EH (cell line): ENCODE data around the gene FBXL16.

Source experiments
- DNase-seq: peaks from one replicate; pipeline ENCODE4 v3.0.0-alpha.2; 2015; ENCODE audit warnings: low read depth

Gene FBXL16

GRCh38 chr16:722835-723633 lies 17.4 kb upstream of the FBXL16 start:
- DNase-seq = no peak

DNA sequence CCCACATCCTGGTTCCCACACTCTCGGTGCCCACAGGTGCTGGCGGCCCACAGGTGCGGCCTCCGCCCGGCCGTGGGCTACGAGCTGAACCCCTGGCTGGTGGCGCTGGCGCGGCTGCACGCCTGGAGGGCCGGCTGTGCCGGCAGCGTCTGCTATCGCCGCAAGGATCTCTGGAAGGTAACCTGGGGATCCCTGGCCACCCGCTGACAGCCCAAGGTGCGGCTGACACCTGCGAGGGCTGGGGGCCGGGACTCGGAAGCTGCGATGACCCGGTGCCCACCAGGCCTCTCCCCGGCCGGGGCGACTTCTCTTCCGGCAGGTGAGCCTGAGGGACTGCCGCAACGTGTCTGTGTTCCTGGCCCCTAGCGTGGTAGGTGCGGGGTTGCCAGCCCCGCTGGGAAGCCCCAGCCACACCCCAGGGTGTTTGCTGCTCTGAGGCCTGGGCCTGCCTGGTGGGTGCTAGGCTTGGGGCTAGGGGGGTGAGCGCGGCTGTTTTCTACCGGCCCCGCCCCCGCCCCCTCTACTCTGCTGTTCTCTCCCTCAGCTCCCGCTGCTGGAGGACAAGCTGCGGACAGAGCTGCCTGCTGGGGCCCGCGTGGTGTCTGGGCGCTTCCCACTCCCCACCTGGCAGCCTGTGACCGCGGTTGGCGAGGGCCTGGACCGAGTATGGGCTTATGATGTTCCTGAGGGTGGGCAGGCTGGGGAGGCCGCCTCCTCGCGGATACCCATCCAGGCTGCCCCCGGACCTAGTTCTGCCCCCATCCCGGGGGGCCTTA lies 16.4 kb upstream of the FBXL16 start:
- no peak for DNase-seq

DNA sequence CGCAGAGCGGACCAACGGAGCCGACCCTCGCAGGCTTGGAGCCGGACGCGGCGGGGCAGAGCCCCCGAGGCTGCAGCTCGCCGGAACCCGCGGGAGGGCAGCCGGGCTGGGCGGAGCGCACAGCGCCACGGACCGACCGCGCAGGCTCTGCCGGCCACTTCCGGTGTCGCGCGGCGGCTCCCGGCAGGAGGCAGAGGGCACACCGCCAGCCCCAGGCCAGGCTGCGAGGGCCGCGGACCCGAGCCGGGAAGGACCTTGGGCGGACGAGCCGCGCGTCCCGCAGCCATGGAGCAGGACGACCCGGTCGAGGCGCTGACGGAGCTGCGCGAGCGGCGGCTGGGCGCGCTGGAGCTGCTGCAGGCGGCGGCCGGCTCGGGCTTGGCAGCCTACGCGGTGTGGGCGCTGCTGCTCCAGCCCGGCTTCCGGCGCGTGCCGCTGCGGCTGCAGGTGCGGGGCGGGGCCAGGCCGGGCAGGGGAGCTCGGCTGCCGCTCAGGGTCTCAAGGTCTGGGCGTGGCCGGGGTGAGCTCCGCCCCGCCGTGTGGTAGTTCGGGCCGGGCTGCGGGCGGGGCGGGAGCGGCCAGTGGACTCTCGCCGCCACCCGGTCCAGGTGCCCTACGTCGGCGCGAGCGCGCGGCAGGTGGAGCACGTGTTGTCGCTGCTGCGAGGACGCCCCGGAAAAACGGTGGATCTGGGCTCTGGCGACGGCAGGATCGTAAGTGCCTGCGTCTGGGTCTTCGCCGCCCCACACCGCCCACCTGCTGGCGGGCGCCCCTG lies 15.6 kb upstream of the FBXL16 start, which contains the start of gene ANTKMT:
Gene ANTKMT, plus strand, starts transcription at position 157 of the 775 bp plus-strand sequence. Its CDS starts 129 bp downstream, at position 286.
- DNase-seq = peak; percentile 80

DNA sequence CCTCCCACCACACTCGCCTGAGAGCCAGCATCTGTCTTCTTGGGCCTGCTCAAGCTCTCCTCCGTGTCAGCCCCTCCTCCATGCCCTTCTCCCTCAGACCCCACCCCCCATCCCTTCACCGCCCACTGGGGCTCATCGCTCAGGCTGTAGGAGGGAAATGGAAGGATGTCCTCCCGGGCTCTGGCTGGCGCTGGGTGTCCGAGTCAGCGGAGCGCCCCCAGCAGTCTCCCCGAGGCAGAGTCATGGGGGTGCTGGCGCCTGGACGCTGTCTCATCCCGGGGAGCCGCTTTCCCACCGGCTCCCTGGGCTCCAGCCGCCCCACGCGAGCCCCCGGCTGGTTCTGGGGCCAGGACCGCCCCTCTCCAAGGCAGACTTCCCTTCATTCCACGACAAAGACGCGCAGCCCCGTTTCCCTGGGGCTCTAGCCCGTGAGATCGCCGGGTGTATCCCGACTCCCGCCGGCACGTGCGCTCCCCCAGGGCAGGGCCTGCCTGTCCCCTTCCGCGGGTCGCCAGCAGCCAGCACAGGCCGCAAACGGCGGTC lies 14.9 kb upstream of the FBXL16 start:
- peak; percentile 86 for DNase-seq

DNA sequence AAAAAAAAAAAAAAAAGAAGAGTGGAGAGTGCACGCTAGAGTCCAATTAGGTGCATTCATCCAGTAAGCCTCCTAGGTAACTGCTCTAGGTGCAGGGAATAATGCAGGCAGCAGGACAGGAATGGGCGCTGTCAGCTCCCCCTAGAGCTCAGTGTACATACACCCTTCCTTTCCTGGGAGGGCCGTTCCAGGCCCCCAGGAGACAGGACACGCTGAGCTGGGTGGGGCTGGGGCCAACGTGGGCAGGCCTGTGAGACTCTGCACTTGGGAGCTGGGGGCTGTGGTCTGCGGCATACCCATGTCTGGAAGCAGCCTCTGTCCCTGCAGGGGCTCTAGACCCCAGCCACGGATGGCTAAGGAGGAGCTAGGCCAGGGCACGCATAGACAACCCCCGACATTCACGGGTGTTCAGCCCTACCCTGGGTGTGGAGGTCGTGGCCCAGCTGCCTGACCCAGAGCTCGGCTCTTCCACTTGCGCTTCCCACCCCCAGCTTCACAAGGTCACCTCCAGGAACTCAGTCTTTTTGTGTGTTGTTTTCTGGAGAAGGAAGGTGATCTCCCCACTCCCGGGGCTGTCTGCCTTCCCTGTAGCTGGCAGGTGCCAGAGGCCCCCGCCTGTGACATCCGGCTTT lies 14.3 kb upstream of the FBXL16 start:
- DNase-seq = peak; percentile 33

- DNase-seq = no peak
These were observed 13.3 kb upstream of the FBXL16 start for GRCh38 chr16:718922-719321.

DNA sequence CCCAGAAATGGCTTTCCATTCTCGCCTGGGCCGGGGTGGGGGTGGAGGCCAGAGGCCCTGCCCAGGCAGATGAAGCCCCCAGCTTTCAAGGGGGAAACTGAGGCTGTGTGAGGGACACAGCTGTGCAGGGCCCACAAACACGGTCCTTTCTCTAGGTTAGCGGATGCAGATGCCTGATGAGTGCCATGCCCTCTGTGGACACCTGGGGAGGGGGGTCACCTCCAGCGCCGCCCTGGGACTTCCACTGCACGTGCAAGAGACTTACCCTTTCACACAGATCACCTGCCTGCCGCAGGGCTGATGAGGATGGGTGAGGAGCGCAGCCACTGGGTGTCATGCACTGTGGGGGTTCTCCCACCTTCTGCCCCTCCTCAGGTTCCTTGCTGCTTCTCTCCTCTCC lies 12.8 kb upstream of the FBXL16 start:
- DNase-seq = no peak

DNA sequence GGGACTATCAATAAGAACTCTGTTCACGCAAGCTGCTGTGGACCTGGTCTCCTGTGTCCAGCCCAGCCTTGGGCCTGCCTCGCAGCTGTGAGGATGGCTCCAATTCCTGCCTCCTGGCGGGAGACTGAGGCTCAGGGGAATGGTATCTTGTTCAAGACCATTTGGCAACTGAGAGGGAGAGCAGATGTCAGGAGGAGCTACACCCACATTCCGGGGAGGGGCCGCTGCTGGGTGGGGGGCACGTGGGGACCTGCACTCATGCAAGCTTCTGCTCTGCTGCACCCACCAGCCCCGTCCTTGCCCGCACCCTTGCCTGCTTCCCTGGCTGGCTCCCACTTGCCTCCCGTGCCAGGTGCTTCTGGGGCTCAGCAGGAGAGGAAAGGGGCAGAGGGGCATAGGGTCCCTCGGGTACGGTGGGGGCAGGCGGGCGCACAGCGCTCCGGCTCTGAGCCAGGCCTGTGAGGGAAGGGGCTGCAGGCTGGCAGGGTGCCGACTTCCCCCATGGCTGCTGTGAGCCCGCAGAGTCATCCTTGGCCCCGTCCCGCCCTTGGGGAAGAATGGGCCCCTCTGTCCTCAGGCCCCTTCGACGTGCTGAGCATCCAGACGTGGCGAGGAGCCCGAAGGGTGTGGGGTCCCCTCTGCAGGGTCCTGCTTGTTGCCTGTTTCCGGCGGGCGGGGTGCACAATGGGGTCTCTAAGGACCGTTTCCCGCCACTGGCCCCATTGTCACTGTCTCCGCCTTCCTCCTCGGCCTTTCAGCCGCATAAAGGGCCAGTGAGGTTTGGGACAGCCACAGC lies 12.0 kb upstream of the FBXL16 start:
- no peak for DNase-seq

DNA sequence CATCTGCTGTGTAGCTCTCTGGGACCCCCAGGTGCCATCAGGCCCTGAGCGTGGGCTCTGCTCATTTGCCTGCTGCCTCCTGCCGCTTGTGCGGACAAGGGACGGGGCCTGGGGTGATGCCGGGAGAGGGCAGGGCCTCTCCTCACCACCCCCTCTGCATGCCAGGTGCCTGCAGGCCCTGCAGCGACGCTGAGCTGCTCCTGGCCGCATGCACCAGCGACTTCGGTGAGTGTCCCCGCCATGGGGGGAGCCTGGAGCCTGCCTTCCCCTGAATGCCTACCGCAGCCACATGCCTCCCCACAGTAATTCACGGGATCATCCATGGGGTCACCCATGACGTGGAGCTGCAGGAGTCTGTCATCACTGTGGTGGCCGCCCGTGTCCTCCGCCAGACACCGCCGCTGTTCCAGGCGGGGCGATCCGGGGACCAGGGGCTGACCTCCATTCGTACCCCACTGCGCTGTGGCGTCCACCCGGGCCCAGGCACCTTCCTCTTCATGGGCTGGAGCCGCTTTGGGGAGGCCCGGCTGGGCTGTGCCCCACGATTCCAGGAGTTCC lies 11.2 kb upstream of the FBXL16 start:
- DNase-seq = no peak

- peak; percentile 75 for DNase-seq
These were observed 10.6 kb upstream of the FBXL16 start for GRCh38 chr16:716200-716568.

DNA sequence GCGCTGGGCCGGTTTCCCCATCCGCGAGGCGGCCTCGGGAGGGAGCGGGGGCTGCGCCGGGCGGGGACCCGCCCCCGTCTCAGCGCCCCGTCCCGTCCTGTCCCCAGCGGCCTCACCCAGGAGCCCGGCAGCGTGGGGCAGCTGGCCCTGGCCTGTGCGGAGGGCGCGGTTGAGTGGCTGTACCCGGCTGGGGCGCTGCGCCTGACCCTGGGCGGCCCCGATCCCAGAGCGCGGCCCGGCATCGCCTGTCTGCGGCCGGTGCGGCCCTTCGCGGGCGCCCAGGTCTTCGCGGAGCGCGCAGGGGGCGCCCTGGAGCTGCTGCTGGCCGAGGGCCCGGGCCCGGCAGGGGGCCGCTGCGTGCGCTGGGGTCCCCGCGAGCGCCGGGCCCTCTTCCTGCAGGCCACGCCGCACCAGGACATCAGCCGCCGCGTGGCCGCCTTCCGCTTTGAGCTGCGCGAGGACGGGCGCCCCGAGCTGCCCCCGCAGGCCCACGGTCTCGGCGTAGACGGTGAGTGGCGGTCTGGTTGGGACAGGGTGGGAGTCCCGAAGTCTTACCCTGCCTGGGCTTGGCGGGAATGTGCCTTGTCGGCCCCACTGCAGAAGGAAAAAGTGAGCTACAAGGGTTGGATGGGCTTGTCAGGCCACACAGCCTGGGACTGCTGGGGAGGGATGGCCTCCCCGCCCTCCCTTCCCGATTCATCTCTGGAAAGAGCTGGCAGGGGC lies 10.0 kb upstream of the FBXL16 start:
- DNase-seq = peak; percentile 43

DNA sequence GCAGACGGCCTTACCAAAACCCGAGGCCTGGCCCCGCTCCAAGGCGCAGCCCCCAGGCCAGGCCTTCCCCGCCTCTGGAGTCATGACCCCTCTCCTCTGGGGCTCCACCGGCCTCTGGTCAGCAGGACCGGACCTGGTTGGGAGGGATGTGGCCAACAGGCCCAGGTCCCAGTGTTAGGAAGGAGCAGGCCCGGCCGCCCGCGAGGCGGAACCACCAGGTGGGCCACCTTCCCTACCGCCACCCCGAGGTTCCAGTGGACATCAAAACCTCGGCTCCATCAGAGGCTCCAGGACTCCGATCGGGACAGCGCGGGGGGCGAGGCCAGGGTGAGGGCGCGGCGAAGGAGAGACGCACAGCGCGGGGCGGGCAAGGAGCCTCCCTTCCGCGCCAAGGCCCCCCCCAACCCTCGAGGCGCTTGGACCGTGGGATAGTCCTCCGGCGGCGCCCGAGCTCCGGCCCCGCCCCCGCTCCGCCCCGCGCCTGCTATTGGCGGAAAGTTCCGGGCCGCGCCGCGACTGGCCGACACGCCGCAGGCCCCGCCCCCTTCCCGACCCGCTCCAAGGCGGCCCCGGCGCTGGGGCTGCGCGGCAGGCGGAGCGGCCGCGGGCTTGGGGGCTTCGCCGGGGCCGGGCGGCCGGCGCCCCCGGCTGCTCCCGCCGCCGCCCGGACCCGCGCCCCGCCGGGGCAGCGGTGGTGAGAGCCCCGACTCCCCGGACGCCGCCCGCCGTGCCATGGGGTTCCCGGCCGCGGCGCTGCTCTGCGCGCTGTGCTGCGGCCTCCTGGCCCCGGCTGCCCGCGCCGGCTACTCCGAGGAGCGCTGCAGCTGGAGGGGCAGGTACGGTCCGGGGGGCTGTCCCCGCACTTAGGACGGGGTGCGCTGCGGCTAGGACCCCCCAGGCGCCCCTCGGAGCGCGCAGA lies 9.2 kb upstream of the FBXL16 start, which contains the start of gene METRN:
Gene METRN, plus strand, starts transcription at position 561 of the 919 bp plus-strand sequence. Its CDS starts 172 bp downstream, at position 733.
- peak; percentile 91 for DNase-seq

DNA sequence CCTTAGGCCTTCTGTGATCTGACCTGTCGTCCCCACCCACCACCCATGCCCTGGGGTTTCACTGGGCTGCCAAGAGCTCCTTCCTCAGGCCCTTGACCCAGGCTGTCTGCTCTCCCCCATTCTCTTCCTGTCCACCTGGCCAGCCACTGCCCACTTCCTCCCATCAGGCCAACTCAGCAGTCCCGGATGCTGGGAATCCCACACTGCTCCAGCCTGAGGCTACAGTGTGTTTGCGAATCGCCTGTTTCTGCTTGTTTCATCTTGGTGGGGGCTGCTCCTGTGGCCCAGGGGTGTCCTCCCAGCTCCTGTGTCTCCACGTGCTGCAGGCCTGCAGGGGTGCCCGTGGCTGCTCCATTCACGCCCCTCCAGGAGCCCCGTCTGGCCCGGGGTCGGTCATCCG lies 8.5 kb upstream of the FBXL16 start:
- DNase-seq = peak; percentile 55

GRCh38 chr16:712740-713250 lies 7.2 kb upstream of the FBXL16 start:
- peak; percentile 99 for DNase-seq

DNA sequence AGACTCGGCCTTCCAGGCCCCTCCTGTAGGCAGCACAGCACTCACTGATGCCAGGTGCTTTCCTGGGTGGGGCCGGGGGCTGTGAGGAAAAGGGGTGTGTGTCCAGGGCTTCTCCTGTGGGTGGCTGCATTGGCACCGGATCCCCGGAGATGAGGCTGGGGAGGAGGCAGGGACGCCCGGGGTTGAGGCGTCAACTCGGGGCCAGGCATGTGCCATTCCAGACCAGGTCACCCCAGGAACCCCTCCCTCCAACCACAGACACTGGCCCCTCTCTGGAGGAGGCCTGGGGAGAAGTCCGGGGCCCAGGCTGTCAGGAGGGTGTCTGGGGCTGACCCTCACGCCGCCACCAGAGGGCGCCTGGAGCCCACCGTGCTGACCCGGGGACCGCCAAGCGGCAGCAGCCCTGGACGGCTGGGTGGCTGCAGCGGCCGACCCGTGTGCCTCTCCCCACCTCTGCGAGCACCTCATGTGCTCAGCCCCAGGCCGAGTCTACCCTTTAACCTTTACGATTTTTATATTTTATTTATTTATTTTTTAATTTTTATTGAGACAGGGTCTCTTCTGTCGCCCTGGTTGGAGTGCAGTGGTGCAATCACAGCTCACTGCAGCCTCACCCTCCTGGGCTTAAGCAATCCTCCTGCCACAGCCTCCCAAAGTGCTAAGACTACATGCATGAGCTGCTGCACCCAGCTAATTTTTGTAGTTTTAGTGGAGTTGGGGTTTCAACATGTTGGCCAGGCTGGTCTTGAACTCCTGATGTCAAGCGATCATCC lies 6.1 kb upstream of the FBXL16 start:
- DNase-seq = peak; percentile 73

GRCh38 chr16:711084-711483 lies 5.5 kb upstream of the FBXL16 start:
- DNase-seq = no peak

DNA sequence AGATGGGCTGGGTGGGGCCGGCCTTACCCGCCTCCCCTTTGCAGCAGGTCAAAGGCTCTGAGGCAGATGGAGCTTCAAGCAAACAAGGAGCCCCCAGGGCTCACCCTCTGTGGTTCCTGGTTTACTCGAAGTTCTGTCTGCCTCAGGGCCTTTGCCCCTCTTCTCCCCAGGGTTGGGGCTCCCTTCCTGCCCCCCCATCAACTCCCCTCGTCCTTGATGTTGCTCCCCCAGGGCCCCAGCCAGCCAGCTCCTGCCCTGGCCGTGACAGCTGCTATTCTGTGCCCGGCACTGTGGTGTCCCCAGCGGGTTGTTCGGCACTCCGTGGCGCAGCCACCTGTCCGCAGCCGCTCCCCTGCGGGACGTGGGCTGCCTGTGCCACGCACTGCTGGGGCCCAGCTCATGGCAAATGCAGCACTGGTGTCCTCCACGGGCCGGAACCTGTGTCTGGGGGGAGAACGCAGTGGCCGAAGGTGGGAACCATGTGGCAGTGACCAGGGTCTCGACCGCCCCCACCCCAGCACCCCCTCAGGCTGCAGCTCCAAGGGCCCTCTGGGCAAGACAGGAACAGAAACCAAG lies 5.0 kb upstream of the FBXL16 start:
- DNase-seq = no peak
